ENCODE results near the gene NELFB.

Gene NELFB

GRCh38 chr9:137223078-137223970 is 31.8 kb upstream of the NELFB start:
- DNase-seq, result peak; percentile 82

GRCh38 chr9:137224830-137225694 is 30.1 kb upstream of the NELFB start, which contains the start of gene CYSRT1:
Gene CYSRT1 (plus strand): TSS chr9:137225174. CDS start chr9:137225622, 448 bp downstream.
- no peak for DNase-seq

- DNase-seq, result no peak
Observed at GRCh38 chr9:137225699-137226331, 29.3 kb upstream of the NELFB start.

GRCh38 chr9:137226338-137227053 is 28.6 kb upstream of the NELFB start:
- DNase-seq, result no peak

- DNase-seq, result peak; percentile 23
Observed at GRCh38 chr9:137227054-137227852, 27.9 kb upstream of the NELFB start, which contains the start of gene RNF224. Gene RNF224 (plus strand): TSS chr9:137227502. CDS start chr9:137228336, 834 bp downstream.

- DNase-seq, result no peak
Observed at GRCh38 chr9:137227853-137228505, 27.1 kb upstream of the NELFB start.

- no peak for DNase-seq
Observed at GRCh38 chr9:137228506-137228967, 26.6 kb upstream of the NELFB start.

GRCh38 chr9:137228968-137229896 is 25.9 kb upstream of the NELFB start:
- DNase-seq, result no peak

- DNase-seq, result no peak
Observed at GRCh38 chr9:137229903-137230704, 25.0 kb upstream of the NELFB start.

- no peak for DNase-seq
Observed at GRCh38 chr9:137230705-137231371, 24.3 kb upstream of the NELFB start, which contains the start of gene SLC34A3. Gene SLC34A3 (plus strand): TSS chr9:137230901. CDS start chr9:137231703, 802 bp downstream.

GRCh38 chr9:137231372-137232039 is 23.6 kb upstream of the NELFB start:
- DNase-seq, result no peak

- no peak for DNase-seq
Observed at GRCh38 chr9:137232101-137232500, 23.0 kb upstream of the NELFB start.

- DNase-seq, result no peak
Observed at GRCh38 chr9:137232510-137232909, 22.6 kb upstream of the NELFB start.

GRCh38 chr9:137233143-137233980 is 21.8 kb upstream of the NELFB start:
- DNase-seq, result no peak

- no peak for DNase-seq
Observed at GRCh38 chr9:137234055-137234697, 21.0 kb upstream of the NELFB start.

Data from NCI-H526 treated with DMSO at 0.1 percent for 48 hours (cell line).